GM12864 (cell line): ENCODE measurements around the gene TARBP2.

ENCODE experiments used
- DNase-seq: peaks from one replicate; pipeline ENCODE4 v3.0.0-alpha.2; 2011; ENCODE audit warnings: low read depth
- H3K4me3 ChIP-seq: 2 replicates; pipeline ENCODE4 v1.5.1; 2011; ENCODE audit warnings: mild to moderate bottlenecking, low read depth, low read length, control low read depth
- CTCF ChIP-seq: IDR thresholded peaks from 2 replicates; pipeline ENCODE4 v1.5.1; 2011; ENCODE audit warnings: low read depth, mild to moderate bottlenecking, moderate library complexity, low read length, control low read depth, inconsistent platforms; ENCODE audit errors: missing control alignments

TARBP2 gene

GRCh38 chr12:53532021-53532420, 30.9 kb downstream of the TARBP2 start:
- DNase-seq: no peak
- no peak for TF ChIP-seq CTCF
- H3K4me3 ChIP-seq: no peak overlapping the region

- no peak for DNase-seq
- H3K4me3 ChIP-seq: no peak overlapping the region
These were observed 31.7 kb downstream of the TARBP2 start for GRCh38 chr12:53532524-53533445.

DNA sequence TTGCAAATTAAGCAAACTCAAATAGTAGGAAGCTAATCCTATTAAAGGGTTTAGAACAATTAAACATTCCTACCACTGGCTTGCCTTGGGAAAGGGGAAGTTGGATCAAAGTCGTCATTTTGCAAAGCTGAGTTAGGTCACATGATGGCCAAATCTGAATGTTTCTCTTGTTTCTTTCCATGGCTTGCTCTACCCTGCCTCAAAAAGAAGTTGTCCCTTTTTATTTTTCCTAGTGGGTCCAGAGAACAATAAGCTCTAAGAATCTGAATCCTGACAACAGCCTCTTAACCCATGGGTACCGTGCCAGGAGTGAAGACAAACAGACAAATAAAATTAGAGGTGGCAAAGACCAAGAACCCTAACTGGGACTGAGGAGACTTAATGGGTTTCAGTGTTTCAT, 32.4 kb downstream of the TARBP2 start:
- DNase-seq: no peak
- H3K4me3 ChIP-seq: no peak overlapping the region
- no peak for TF ChIP-seq CTCF

More at GRCh38 chr12:53532524-53533445, 31.7 kb downstream of the TARBP2 start:
- TF ChIP-seq CTCF: no peak

- no peak for DNase-seq
These were observed 35.9 kb downstream of the TARBP2 start for GRCh38 chr12:53536962-53537361.

GRCh38 chr12:53538209-53538689, 37.2 kb downstream of the TARBP2 start:
- no peak for DNase-seq
- H3K4me3 ChIP-seq: no peak overlapping the region
- TF ChIP-seq CTCF: no peak

More at GRCh38 chr12:53536962-53537361, 35.9 kb downstream of the TARBP2 start:
- no peak overlapping the region for H3K4me3 ChIP-seq
- no peak for TF ChIP-seq CTCF

DNA sequence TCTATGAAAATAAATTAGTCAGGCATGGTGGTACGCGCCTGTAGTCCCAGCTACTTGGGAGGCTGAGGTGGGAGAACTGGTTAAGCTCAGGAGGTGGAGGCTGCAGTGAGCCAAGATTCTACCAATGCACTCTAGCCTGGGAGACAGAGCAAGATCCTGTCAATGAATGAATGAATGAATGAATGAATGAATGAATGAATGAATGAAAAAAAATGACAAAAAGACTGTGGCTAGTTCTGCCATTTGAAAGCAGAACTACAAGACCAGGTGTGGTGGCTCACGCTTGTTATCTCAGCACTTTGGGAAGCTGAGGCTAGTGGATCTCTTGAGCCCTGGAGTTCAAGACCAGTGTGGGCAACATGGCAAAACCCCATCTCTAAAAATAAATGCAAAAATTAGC, 38.4 kb downstream of the TARBP2 start:
- TF ChIP-seq CTCF: no peak
- no peak overlapping the region for H3K4me3 ChIP-seq
- DNase-seq: no peak
